K562 (cell line): ENCODE results near the gene MXRA7. TPM values are rescaled to one million over a fixed set of nuclear protein-coding genes. Genes with fewer than 3 reads are reported as not detected.
A peak's percentile ranks its signal among the peaks of the same experiment; 100 is the strongest.

ENCODE experiments used
- CBX3 ChIP-seq, 2 experiments: IDR thresholded peaks; 1 replicate in 1 of 2; 2 replicates in 1 of 2; pipeline ENCODE4 v1.6.1; 2012; ENCODE audit warnings: inconsistent platforms in 2 of 2, low read length in 2 of 2, borderline replicate concordance in 1 of 2, control low read depth in 1 of 2
- EHMT2 ChIP-seq: fragments of 450-650 bp; IDR thresholded peaks from 2 replicates; pipeline ENCODE4 v1.6.1; 2018; ENCODE audit warnings: antibody characterized with exemption
- ETV6 ChIP-seq, 3 experiments: fragments of 150-350 bp in 1 of 3; sonication (generic) in 1 of 3; formaldehyde crosslinking in 1 of 3; IDR thresholded peaks; 2 replicates each; pipeline versions ENCODE4 v1.6.1 to v1.8.0; 2014 to 2022; ENCODE audit warnings: borderline replicate concordance in 2 of 3, low read depth in 2 of 3, antibody characterized with exemption in 1 of 3, low read length in 1 of 3, mild to moderate bottlenecking in 1 of 3, missing genetic modification reagents in 1 of 3
- FOXJ3 ChIP-seq: sonication (generic); formaldehyde crosslinking; IDR thresholded peaks from 2 replicates; pipeline ENCODE4 v1.4.0; 2020; ENCODE audit warnings: mild to moderate bottlenecking, missing genetic modification reagents
- FOXP4 ChIP-seq: sonication (generic); formaldehyde crosslinking; IDR thresholded peaks from 2 replicates; pipeline ENCODE4 v1.8.0; 2022; ENCODE audit warnings: mild to moderate bottlenecking, missing genetic modification reagents, borderline replicate concordance
- MAFF ChIP-seq: IDR thresholded peaks from 2 replicates; pipeline ENCODE4 v1.6.1; 2012; ENCODE audit warnings: low read length, improper control_type of control experiment
- MTA3 ChIP-seq: fragments of 450-650 bp; formaldehyde crosslinking; IDR thresholded peaks from 2 replicates; pipeline ENCODE4 v1.6.1; 2017; ENCODE audit warnings: mild to moderate bottlenecking, borderline replicate concordance
- NBN ChIP-seq: fragments of 450-650 bp; IDR thresholded peaks from 2 replicates; pipeline ENCODE4 v1.6.1; 2016; ENCODE audit warnings: low read depth, mild to moderate bottlenecking
- SRSF3 ChIP-seq: fragments of 200-400 bp; formaldehyde crosslinking; IDR thresholded peaks from 2 replicates; pipeline ENCODE4 v1.6.1; 2016; ENCODE audit warnings: mild to moderate bottlenecking, low read length, moderate library complexity; ENCODE audit not compliant: insufficient read depth
- ZNF395 ChIP-seq: fragments of 200-800 bp; sonication (Bioruptor generic); IDR thresholded peaks from 2 replicates; pipeline ENCODE4 v1.6.1; 2017; ENCODE audit warnings: missing genetic modification characterization, missing compliant biosample characterization
- ZNF75A ChIP-seq: fragments of 450-650 bp; formaldehyde crosslinking; IDR thresholded peaks from 2 replicates; pipeline ENCODE4 v1.4.0; 2020; ENCODE audit warnings: mild to moderate bottlenecking
- polyA plus RNA-seq, 8 experiments: library from polyadenylated mRNA; depleted of rRNA in 4 of 8; stranded (reverse) in 5 of 8; unstranded in 3 of 8; fragments of >200 nt; fragmentation: Nextera tagmentation in 2 of 8; fragmentation: Illumina TruSeq in 1 of 8; extraction: Ambion mirVana in 2 of 8; extraction: Trizol in 1 of 8; gene quantifications; 2 replicates each; pipeline versions ENCODE4 v1.2.1 to v1.2.3, GENCODE V29; 2011 to 2014; ENCODE audit warnings: inconsistent platforms in 1 of 8, missing spikeins in 1 of 8
- total RNA-seq, 7 experiments: library from RNA; depleted of rRNA in 6 of 7; stranded (reverse); fragments of >200 nt in 6 of 7; fragmentation: Illumina TruSeq in 2 of 7; extraction: Trizol in 2 of 7; gene quantifications; 2 replicates each; pipeline versions ENCODE4 v1.2.1 to v1.2.3, GENCODE V29; 2011 to 2021; ENCODE audit warnings: low replicate concordance in 1 of 7
- TF ChIP-seq, protein P1 (sequence below), 3 experiments: fragments of 200-800 bp in 1 of 3; fragments of 250-450 bp in 1 of 3; fragments of 450-650 bp in 1 of 3; sonication (Bioruptor Pico) in 1 of 3; sonication (Bioruptor generic) in 1 of 3; formaldehyde crosslinking in 1 of 3; IDR thresholded peaks; 2 replicates each; pipeline versions ENCODE4 v1.6.1 to v1.8.0; 2016 to 2022; ENCODE audit warnings: mild to moderate bottlenecking in 2 of 3, missing genetic modification characterization in 2 of 3, missing compliant biosample characterization in 1 of 3, moderate library complexity in 1 of 3
- TF ChIP-seq, protein P2 (sequence below): fragments of 450-650 bp; IDR thresholded peaks from 2 replicates; pipeline ENCODE4 v1.6.1; 2018; ENCODE audit warnings: mild to moderate bottlenecking, low read depth; ENCODE audit not compliant: partially characterized antibody

The MXRA7 gene
- total and polyA plus RNA-seq, 9 of the 15 experiments (the other 6 are each of a cell fraction or from before 2014, with no cell fraction given): 2.6 to 38.4 (median 14.3) TPM

- TF ChIP-seq, protein P1, sequence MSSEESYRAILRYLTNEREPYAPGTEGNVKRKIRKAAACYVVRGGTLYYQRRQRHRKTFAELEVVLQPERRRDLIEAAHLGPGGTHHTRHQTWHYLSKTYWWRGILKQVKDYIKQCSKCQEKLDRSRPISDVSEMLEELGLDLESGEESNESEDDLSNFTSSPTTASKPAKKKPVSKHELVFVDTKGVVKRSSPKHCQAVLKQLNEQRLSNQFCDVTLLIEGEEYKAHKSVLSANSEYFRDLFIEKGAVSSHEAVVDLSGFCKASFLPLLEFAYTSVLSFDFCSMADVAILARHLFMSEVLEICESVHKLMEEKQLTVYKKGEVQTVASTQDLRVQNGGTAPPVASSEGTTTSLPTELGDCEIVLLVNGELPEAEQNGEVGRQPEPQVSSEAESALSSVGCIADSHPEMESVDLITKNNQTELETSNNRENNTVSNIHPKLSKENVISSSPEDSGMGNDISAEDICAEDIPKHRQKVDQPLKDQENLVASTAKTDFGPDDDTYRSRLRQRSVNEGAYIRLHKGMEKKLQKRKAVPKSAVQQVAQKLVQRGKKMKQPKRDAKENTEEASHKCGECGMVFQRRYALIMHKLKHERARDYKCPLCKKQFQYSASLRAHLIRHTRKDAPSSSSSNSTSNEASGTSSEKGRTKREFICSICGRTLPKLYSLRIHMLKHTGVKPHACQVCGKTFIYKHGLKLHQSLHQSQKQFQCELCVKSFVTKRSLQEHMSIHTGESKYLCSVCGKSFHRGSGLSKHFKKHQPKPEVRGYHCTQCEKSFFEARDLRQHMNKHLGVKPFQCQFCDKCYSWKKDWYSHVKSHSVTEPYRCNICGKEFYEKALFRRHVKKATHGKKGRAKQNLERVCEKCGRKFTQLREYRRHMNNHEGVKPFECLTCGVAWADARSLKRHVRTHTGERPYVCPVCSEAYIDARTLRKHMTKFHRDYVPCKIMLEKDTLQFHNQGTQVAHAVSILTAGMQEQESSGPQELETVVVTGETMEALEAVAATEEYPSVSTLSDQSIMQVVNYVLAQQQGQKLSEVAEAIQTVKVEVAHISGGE (CRISPR knock-in tag; IDR thresholded peaks at IDR 0.05): no peak
- TF ChIP-seq FOXP4 (CRISPR knock-in tag) (no peak), MAFF (no peak), ZNF395 (CRISPR knock-in tag) (no peak), CBX3 (IDR thresholded peaks at IDR 0.05; ENCODE audit: borderline replicate concordance in 1 of 2, low read length in 2 of 2) (peak in 1 of 2 experiments; percentile 90; a peak in 2 of 3 replicates), ETV6 (IDR thresholded peaks at IDR 0.05; ENCODE audit: borderline replicate concordance in 1 of 2, low read depth in 2 of 2, low read length in 1 of 2) (no peak), ETV6 (CRISPR knock-in tag; IDR thresholded peaks at IDR 0.05; ENCODE audit: borderline replicate concordance) (no peak), NBN (0 out of 2 replicates have a peak, but pooled peaks have one; percentile 58), EHMT2 (peak; percentile 54; the same call in 1 of the 2 replicates), FOXJ3 (CRISPR knock-in tag) (no peak), MTA3 (0 out of 2 replicates have a peak, but pooled peaks have one; percentile 23), SRSF3 (no peak), ZNF75A (CRISPR knock-in tag) (no peak)
- TF ChIP-seq, protein P2, sequence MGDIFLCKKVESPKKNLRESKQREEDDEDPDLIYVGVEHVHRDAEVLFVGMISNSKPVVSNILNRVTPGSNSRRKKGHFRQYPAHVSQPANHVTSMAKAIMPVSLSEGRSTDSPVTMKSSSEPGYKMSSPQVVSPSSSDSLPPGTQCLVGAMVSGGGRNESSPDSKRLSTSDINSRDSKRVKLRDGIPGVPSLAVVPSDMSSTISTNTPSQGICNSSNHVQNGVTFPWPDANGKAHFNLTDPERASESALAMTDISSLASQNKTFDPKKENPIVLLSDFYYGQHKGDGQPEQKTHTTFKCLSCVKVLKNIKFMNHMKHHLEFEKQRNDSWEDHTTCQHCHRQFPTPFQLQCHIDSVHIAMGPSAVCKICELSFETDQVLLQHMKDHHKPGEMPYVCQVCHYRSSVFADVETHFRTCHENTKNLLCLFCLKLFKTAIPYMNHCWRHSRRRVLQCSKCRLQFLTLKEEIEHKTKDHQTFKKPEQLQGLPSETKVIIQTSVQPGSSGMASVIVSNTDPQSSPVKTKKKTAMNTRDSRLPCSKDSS: peak; percentile 90
Measured at GRCh38 chr17:76646712-76647111, 64.1 kb downstream of the MXRA7 start (continued).
